T-helper 2 cell treated with Interferon-gamma antibody and Interleukin-4, amounts not matched to agents 5 μg/mL and 100 μg/mL, for 36 hours (primary cell): ENCODE data around the gene ING5.

Experiments
- DNase-seq: peaks from one replicate; pipeline ENCODE4 v3.0.0; 2021; ENCODE audit warnings: low spot score
- H3K27ac Mint-ChIP-seq: one replicate; pipeline ENCODE4 v1.8.0; 2021; ENCODE audit warnings: mild to moderate bottlenecking, mixed read lengths
- H3K27me3 Mint-ChIP-seq: one replicate; pipeline ENCODE4 v1.8.0; 2021; ENCODE audit warnings: low read depth, mixed read lengths
- H3K36me3 Mint-ChIP-seq: one replicate; pipeline ENCODE4 v1.8.0; 2021; ENCODE audit warnings: low read depth, mixed read lengths
- H3K4me1 Mint-ChIP-seq: one replicate; pipeline ENCODE4 v1.8.0; 2021; ENCODE audit warnings: low read depth, mixed read lengths
- H3K4me3 Mint-ChIP-seq: one replicate; pipeline ENCODE4 v1.8.0; 2022; ENCODE audit warnings: mild to moderate bottlenecking, moderate library complexity, mixed read lengths
- H3K9me3 Mint-ChIP-seq: one replicate; pipeline ENCODE4 v1.8.0; 2021; ENCODE audit warnings: mixed read lengths

The ING5 gene

DNA sequence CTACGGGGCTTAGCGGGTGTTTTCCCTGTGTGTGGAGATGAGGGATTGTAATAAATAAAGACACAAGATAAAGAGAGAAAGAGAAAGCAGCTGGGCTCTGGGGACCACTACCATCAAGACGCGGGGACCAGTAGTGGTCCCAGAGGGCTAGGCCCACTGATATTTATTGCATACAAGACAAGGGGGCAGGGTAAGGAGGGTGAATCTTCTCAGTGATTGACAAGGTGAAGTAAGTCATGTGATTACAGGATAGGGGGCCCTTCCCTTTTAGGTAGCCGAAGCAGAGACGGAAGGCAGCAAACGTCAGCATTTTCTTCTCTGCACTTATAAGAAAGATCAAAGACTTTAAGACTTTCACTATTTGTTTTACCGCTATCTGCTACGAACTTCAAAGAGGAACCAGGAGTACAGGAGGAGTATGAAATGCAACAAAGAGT, 70.2 kb downstream of the ING5 start:
- no peak for DNase-seq
- Mint-ChIP-seq H3K4me3 (no peak overlapping the region), H3K27ac (peak overlapping the region; percentile 13), H3K36me3 (no peaks in the 10 kb centered on the region), H3K4me1 (peaks cover 5% of the 10 kb centered on the region), H3K9me3 (no peaks in the 10 kb centered on the region), H3K27me3 (no peaks in the 10 kb centered on the region)

DNA sequence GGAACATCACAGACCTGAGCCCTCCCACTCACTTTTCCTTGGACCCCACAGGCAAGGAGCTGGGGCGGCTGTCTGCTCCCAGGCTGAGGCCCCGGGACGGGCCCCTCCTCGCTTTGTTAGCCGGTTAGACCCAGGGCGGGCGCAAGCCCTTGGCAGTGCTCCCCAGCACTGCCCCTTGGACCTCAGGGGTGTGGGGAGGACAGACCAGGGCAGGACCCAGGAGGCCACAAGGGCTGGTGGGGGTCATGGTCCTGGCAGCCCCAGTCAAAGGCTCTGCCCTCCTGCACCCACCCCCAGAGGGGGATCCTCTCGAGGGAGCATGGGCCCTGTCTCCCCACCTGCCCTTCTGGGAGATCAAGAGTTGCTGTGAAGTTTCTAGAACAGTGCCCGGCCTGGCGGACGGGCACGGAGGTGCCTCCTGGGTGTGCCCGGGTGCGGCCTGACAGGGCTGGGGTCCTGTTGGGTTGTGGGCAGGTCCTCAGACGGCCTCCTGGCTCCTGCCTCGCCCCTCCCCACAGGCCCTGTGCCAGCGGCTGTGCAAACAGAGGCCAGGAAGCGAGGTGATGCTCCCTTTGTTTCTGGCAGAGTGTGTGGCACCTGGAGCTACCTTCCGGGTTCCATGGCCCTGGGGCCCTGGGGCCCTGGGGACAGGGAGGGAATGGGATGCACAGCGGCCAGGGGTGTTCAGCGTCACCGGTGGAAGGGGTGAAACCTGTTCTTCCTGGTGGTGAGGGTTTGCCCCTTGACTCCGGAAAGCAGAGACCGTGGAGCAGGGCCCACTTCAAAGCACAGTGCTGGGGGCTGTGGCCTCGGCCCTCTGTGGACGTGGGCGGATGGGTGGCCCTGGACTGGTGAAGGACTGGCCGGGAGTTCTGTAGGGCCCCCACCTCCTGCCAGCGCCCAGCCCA, 71.9 kb downstream of the ING5 start:
- Mint-ChIP-seq H3K9me3 (no peaks in the 10 kb centered on the region), H3K27me3 (no peaks in the 10 kb centered on the region), H3K4me3 (no peak overlapping the region), H3K27ac (no peak overlapping the region), H3K4me1 (peaks cover 5% of the 10 kb centered on the region), H3K36me3 (no peaks in the 10 kb centered on the region)
- DNase-seq = no peak

DNA sequence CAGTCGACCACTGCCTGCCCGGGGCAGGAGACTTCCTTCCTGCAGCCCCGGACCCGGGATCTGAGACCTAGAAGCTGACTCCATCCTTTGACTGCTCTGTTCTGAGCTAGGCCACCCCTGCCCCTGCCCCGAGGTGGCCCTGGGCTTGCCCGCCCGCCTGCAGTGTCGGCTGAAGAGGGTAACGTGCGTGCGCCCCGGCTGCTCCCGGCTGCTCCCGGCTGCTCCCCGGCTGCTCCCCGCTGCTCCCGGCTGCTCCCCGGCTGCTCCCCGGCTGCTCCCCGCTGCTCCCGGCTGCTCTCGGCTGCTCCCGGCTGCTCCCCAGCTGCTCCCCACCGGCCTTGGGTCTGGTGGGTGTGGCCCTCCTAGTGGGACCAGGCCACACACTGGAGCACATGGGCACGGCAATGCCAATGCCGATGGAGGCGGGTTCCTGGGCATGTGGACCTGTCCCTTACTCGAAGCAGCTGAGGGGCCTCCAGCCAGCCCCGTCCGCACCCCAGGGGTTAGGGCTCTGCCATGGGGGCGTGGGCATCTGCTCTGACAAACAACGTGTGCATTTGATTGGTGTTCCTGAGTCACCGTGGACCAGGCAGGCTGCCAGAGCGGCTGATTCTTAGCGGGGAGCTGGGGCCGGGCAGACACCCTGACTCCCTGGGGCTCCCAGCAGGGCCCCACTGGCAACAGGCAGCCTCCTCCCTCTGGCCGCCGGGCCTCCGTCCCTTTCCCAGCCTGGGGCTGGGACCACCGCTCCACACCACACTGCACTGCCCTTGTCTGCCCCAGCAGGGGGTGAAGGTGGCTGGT, 72.8 kb downstream of the ING5 start:
- DNase-seq = no peak
- peaks cover 5% of the 10 kb centered on the region for H3K4me1 Mint-ChIP-seq

DNA sequence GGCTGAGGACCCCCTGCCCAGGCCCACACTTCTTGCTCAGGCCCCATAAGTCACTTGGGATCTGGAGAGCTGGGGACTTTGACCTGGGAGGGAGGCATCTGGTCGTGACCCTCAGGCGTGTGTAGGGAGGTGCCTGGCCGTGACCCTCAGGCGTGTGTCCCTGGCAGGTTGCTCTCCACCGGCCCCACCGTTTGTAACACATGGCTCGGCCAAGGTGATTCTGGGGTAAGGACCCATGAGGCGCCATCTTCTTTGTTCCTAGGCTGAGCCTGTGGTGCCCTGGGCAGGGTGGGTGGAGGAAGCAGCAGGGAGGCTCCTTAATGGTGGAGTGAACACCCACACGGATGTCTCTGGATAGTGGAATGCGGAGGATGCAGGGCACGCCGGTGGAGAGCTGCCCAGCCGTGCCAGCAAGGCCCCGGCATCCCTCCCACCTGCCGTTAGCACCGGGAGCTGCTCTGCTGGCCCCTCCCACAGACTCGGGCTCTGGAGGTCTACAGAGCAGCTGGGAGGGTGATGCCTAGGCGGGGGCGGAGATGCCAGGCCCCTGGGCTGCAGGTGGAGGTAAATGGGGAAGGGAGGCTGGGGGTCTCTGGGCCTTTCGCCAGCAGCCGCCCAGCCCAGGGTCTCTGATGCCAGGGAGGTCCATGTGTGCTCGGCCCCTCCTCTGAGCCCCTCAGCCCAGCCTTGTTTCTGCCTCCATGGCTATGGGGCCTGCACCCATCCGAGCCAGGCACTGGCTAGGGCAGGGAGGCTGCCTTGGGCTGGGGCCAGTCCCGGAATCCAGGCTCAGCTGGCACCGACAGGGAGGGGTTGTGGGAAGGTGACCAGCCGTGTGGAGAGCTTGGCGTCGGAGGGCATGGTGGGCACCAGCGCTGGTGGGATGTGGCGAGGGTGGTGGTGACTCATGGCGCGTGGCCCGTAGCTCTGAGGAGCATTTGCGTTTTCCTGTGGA, 73.7 kb downstream of the ING5 start:
- DNase-seq = no peak
- H3K4me3 Mint-ChIP-seq = no peak overlapping the region
- no peaks in the 10 kb centered on the region for H3K27me3 Mint-ChIP-seq
- no peaks in the 10 kb centered on the region for H3K36me3 Mint-ChIP-seq
- H3K9me3 Mint-ChIP-seq = peaks cover 2% of the 10 kb centered on the region
- H3K4me1 Mint-ChIP-seq = peaks cover 5% of the 10 kb centered on the region
- no peak overlapping the region for H3K27ac Mint-ChIP-seq

More for the DNA sequence above, 72.8 kb downstream of the ING5 start:
- H3K4me3 Mint-ChIP-seq = no peak overlapping the region
- H3K27me3 Mint-ChIP-seq = no peaks in the 10 kb centered on the region
- no peaks in the 10 kb centered on the region for H3K9me3 Mint-ChIP-seq
- no peak overlapping the region for H3K27ac Mint-ChIP-seq
- H3K36me3 Mint-ChIP-seq = no peaks in the 10 kb centered on the region

DNA sequence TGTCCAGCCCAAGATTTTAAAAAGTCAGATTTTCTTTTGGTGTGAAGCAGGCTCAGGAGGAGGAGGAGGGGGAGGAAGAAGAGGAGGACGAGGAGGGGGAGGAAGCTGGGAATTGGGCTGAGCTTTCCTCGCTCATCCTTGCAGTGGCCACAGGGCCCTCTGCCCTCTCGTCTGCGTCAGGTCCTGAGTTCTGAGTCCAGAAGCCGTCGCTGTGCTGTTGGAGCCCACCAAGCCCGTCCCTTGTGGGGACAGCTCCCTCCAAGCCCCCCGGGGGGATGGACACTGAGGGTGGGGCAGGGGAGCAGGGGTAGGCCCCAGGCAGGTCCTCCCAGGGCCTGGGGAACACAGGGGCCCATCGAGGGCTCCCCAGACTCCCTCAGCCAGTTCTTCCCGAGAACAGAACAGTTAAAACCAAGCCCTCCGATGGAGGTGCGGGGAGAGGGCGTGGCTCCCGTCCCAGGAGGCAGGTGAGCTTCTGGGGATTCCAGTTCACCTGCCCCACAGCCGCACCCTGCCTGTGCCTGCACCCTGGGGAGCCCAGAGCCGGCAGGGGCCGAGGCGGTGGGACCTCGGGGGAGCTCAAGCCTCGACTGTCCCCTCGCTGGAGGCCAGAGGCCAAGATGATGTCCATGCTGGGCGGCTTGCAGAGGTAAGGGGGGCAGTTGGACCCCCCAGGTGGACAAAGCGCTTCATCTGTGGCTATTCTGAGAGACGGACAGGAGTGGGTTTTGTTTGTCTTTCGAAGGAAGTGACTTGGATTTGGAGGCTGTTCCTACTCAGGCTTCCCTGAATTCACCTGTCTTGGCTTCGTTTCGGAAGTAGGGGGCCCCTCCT, 74.7 kb downstream of the ING5 start, which contains the start of gene GAL3ST2:
Gene GAL3ST2, plus strand, starts transcription at position 487 of the 834 bp plus-strand sequence. Its CDS starts 134 bp downstream, at position 621.
- H3K36me3 Mint-ChIP-seq = no peaks in the 10 kb centered on the region
- no peak for DNase-seq
- H3K4me3 Mint-ChIP-seq = no peak within 1 kb of the TSS
- no peaks in the 10 kb centered on the region for H3K27me3 Mint-ChIP-seq
- H3K27ac Mint-ChIP-seq = no peak within 1 kb of the TSS
- H3K9me3 Mint-ChIP-seq = peaks cover 11% of the 10 kb centered on the region
- peaks cover 5% of the 10 kb centered on the region for H3K4me1 Mint-ChIP-seq

DNA sequence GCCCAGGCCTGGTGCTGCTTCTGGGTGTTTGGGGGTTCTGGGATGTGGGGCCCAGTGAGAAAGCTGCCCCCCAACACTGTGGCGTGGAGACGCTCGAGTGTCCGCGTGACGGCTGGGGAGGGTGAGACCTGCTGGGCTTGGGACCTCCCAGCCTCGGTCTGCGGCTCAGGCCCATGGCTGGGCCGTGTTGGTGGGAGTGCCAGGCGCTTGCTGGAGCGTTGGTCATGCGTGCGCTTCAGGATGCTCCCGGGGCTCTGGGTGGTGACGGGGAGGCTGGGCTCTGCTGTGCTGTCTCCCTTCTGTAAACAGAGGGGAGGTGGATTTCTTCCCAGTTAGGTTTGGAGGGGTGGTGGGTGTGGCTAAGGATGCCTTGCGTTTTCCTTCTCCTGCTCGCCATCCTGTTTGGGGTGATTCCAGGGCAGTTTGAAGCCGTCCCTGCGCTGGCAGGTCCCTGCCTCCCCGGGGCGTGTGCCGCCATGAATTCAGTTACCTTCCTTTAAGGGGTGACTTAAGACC, 75.4 kb downstream of the ING5 start:
- Mint-ChIP-seq H3K4me1 (peaks cover under 1% of the 10 kb centered on the region), H3K27me3 (no peaks in the 10 kb centered on the region), H3K27ac (no peak overlapping the region), H3K36me3 (no peaks in the 10 kb centered on the region), H3K4me3 (no peak overlapping the region), H3K9me3 (peaks cover 11% of the 10 kb centered on the region)
- no peak for DNase-seq

DNA sequence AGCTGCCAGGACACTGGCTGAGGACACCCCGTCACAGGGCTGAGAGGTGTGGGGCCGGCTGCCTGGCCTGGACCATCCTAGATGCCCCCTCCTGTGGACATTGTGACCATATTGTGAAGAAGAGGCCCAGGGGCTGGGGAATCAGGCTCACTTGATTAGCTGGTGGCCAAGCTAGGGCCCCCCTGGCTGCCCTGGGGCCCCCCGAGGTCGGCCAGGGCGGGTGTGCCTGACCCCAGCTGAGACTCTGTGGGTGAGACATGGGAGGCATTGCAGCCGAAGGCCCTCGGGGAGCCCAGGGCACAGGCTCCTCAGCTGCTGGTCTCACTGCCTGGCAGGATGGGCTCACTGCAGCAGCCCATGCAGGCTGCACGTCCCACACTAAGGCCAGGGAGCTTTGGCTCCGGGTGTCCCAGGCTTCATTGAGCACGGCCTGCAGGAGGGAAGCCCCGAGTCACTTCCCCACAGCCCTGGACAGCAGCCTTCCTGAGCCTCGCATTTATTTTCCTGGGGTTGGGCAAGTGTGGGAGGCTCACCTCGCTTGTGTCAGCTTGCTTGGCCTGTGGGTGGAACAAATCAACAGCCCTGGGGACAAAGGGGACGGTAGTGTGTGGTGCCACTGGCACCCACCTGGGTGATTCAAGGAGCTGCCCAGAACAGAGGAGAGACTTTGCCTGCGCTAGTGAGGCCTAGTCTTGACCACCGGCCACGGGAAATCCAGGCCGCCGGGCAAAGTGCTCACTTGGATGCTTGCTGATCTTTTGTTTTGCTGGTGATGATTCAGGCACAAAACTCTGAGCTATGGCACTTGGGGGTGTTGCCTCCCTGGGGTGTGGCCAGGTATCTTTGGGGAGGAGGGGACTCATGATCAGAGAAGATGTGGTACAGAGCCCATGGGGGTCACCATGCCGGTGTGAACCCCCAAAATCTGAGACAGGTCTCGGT, 76.1 kb downstream of the ING5 start:
- Mint-ChIP-seq H3K36me3 (no peaks in the 10 kb centered on the region), H3K27me3 (no peaks in the 10 kb centered on the region), H3K9me3 (peaks cover 11% of the 10 kb centered on the region), H3K4me1 (no peaks in the 10 kb centered on the region), H3K27ac (no peak overlapping the region), H3K4me3 (no peak overlapping the region)
- DNase-seq = no peak
